Karpas-422 (cell line): ENCODE results near the gene VWA8. TPM values are rescaled to one million over a fixed set of nuclear protein-coding genes. Genes with fewer than 3 reads are reported as not detected.

Source experiments
- DNase-seq: peaks from one replicate; pipeline ENCODE4 v3.0.0-alpha.2; 2015
- H2AFZ ChIP-seq: fragments of 200-600 bp; sonication (generic); 2 replicates; pipeline ENCODE4 v1.6.1; 2014; ENCODE audit warnings: antibody characterized with exemption, low read length, mixed read lengths
- H3K27ac ChIP-seq: fragments of 200-600 bp; sonication (generic); 2 replicates; pipeline ENCODE4 v1.5.1; 2014; ENCODE audit warnings: mild to moderate bottlenecking, low read length, moderate library complexity
- H3K27me3 ChIP-seq: fragments of 200-600 bp; sonication (generic); 2 replicates; pipeline ENCODE4 v1.6.1; 2014; ENCODE audit warnings: low read length, mixed read lengths
- H3K36me3 ChIP-seq: fragments of 200-600 bp; sonication (generic); 2 replicates; pipeline ENCODE4 v1.6.1; 2014; ENCODE audit warnings: low read length, mixed read lengths; ENCODE audit not compliant: insufficient read depth
- H3K4me1 ChIP-seq: fragments of 200-600 bp; sonication (generic); 2 replicates; pipeline ENCODE4 v1.6.1; 2014; ENCODE audit warnings: mild to moderate bottlenecking, low read length, mixed read lengths
- H3K4me2 ChIP-seq: fragments of 200-600 bp; sonication (generic); 2 replicates; pipeline ENCODE4 v1.6.1; 2014; ENCODE audit warnings: low read length, low read depth, mild to moderate bottlenecking; ENCODE audit not compliant: poor library complexity, severe bottlenecking
- H3K4me3 ChIP-seq: fragments of 200-600 bp; sonication (generic); 2 replicates; pipeline ENCODE4 v1.5.1; 2014; ENCODE audit warnings: mild to moderate bottlenecking, antibody characterized with exemption, low read length, mixed read lengths
- H3K79me2 ChIP-seq: fragments of 200-600 bp; sonication (generic); 2 replicates; pipeline ENCODE4 v1.6.1; 2014; ENCODE audit warnings: mild to moderate bottlenecking, low read length, mixed read lengths
- H3K9ac ChIP-seq: fragments of 200-600 bp; sonication (generic); 2 replicates; pipeline ENCODE4 v1.6.0; 2014; ENCODE audit warnings: low read length
- H3K9me2 ChIP-seq: fragments of 200-600 bp; sonication (generic), shearing (Covaris generic); replicated peaks from 2 replicates; pipeline ENCODE4 v1.6.0; 2014; ENCODE audit warnings: mild to moderate bottlenecking, low read length, moderate library complexity; ENCODE audit not compliant: insufficient read depth
- H3K9me3 ChIP-seq: fragments of 300-700, 200-600 bp; sonication (generic); 2 replicates; pipeline ENCODE4 v1.6.1; 2014; ENCODE audit warnings: low read length, mixed read lengths
- H4K20me1 ChIP-seq: fragments of 200-600 bp; sonication (generic); 2 replicates; pipeline ENCODE4 v1.6.1; 2014; ENCODE audit warnings: mild to moderate bottlenecking, antibody characterized with exemption, low read length, low read depth; ENCODE audit not compliant: insufficient read depth
- total RNA-seq: library from RNA; depleted of rRNA; stranded (reverse); fragments of >200 nt; shearing (Covaris generic); gene quantifications from 2 replicates; pipeline ENCODE4 v1.2.3, GENCODE V29; 2014; ENCODE audit warnings: low replicate concordance

Gene VWA8
- total RNA-seq, 1 experiment from 2014 or later, result 35.7 TPM

DNA sequence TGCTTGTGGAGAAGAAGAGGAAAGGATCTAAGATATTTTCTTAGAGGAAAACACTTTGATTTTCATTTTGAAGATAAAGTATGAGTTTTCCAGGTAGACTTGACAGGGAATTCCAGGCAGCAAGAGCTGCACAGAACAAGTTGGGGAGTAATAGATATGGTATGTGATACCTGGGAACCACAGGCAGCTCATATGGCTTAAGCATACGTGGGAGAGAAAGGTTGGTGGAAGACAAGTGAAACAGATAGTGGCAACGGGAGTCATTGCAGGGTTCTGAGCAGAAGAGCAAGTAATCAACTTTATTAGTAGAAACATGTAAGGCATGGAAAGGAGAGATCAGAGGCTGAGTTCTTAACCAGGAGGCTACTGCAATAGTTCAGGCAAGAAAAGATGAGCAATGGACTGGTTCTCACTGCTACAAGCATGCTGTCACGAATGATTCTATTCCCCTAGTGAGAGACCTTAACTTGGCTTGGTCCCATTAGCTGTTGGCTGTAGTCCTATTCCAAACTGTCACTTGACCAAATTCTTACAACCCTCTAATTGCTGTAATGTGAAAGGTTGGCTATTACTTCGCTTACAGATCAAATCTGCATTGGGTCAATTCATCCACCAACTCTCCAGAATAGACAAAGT, 217.9 kb downstream of the VWA8 start:
- Histone ChIP-seq H3K9ac (no peak overlapping the region), H2AFZ (no peak overlapping the region), H4K20me1 (no peaks in the 10 kb centered on the region), H3K4me1 (no peaks in the 10 kb centered on the region), H3K9me2 (no peaks in the 10 kb centered on the region), H3K79me2 (no peaks in the 10 kb centered on the region), H3K27me3 (no peaks in the 10 kb centered on the region), H3K4me3 (no peak overlapping the region), H3K27ac (no peak overlapping the region), H3K4me2 (no peak overlapping the region), H3K36me3 (no peaks in the 10 kb centered on the region), H3K9me3 (no peaks in the 10 kb centered on the region)
- no peak for DNase-seq

- Histone ChIP-seq H3K9ac (no peak overlapping the region), H3K4me2 (no peak overlapping the region), H3K9me3 (no peaks in the 10 kb centered on the region), H3K27me3 (no peaks in the 10 kb centered on the region), H3K27ac (no peak overlapping the region), H3K79me2 (no peaks in the 10 kb centered on the region), H3K4me3 (no peak overlapping the region), H2AFZ (no peak overlapping the region), H3K4me1 (no peaks in the 10 kb centered on the region), H3K36me3 (no peaks in the 10 kb centered on the region), H4K20me1 (no peaks in the 10 kb centered on the region), H3K9me2 (no peaks in the 10 kb centered on the region)
- no peak for DNase-seq
These were observed 220.4 kb downstream of the VWA8 start for GRCh38 chr13:41740479-41740878.

DNA sequence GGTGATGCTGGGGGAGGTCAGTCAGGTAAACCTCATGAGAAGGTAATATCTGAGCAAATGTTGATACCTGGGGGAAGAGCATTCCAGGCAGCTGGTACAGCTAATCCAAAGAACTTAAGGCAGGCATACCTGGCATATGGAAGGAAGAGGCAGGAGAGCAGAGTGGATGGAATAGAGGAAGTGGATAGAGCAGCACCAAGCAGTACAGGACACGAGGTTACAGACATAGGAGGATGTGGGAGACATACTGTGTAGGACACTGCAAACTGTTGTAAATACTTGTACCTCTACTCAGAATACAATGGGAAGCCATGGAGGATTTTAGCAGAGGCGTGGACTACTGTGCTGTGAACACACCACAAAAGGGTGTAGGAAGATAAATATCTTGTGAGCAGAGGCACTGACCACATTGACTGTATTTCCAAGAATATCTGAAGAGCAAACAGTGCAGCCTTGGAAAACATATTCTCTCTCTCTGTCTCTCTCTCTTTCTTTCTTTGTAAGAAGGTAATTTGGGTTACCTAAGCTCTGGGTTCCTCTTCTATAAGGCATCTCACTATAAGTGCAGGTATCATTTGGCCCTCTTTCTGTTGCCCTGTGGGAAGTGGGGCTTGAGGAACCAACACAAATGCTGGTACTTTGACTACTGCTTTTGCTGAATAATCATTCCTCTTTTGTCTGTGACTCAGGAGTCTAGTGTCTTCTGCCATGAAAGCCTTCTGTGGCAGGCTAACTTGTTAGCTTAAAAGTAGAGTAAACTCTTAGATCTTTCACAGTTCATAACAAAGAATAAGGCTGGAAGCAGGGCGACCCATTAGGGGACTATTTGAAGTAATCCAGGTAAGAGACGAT, 238.0 kb downstream of the VWA8 start:
- Histone ChIP-seq H3K79me2 (no peaks in the 10 kb centered on the region), H3K36me3 (no peaks in the 10 kb centered on the region; the same call in 1 of the 2 replicates), H2AFZ (no peak overlapping the region), H3K27ac (no peak overlapping the region), H3K9me2 (no peaks in the 10 kb centered on the region), H3K9ac (no peak overlapping the region), H3K9me3 (no peaks in the 10 kb centered on the region), H3K27me3 (no peaks in the 10 kb centered on the region), H4K20me1 (no peaks in the 10 kb centered on the region), H3K4me3 (no peak overlapping the region), H3K4me1 (no peaks in the 10 kb centered on the region), H3K4me2 (no peak overlapping the region)
- DNase-seq, result no peak

DNA sequence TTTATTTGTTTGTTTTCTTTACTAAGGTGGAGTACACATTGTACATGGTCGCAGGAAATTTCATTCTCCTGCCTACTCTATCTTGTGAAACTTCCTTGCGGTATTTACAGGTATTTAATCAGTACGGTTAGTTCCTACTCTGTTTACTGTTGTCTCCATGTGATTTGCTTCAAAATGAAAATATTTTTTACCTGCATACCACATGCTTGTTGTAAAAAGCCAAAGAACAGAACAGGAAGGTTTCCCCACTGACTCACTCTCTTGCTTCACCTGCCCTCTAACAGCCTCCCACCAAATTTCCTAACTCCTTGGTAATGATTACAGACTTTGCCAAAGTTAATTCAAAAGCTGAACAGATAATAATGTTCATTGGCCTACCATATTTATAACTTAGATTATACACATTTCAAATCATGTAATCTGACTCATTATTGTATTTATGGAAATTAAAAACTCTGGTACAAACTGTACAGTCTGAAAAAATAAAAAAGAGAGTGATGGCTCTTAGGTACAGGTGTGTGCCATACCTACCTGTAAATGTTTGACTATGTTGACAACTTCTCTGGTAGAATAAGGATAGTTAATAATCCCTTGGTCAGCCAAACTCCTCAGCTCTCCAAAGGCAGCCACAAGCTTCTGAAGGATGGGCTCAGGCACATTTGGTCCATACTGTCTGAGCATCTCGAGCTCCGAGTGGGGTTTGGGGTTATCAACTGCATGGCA, 239.9 kb downstream of the VWA8 start:
- Histone ChIP-seq H3K27ac (no peak overlapping the region), H3K4me1 (no peaks in the 10 kb centered on the region), H4K20me1 (no peaks in the 10 kb centered on the region), H3K4me2 (no peak overlapping the region), H3K27me3 (no peaks in the 10 kb centered on the region), H3K36me3 (no peaks in the 10 kb centered on the region; the same call in 1 of the 2 replicates), H2AFZ (no peak overlapping the region), H3K9me3 (no peaks in the 10 kb centered on the region), H3K9me2 (no peaks in the 10 kb centered on the region), H3K4me3 (no peak overlapping the region), H3K79me2 (no peaks in the 10 kb centered on the region), H3K9ac (no peak overlapping the region)
- DNase-seq, result no peak

DNA sequence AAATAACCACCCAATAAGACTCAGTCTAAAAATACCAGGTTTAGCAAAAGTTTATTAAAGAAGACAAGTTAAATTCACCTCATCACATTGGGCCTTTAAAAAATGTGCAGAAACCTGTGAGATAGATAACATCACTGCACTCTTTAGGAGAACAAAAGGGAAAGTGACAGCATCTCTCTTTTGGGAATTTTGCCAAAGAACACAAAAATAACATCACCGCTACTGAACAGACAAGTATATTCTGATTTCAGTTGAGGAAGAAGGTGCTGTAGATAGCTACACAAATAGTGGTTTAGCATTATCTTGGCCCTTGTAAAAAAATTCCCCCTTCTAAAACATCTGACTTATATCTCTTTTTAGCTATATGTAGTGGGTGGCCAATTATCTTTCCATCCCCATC, 244.7 kb downstream of the VWA8 start:
- no peak overlapping the region for H3K27ac ChIP-seq
- H3K79me2 ChIP-seq, result no peaks in the 10 kb centered on the region
- H3K9me3 ChIP-seq, result no peaks in the 10 kb centered on the region
- no peak overlapping the region for H3K9ac ChIP-seq
- H3K27me3 ChIP-seq, result no peaks in the 10 kb centered on the region
- no peaks in the 10 kb centered on the region for H3K9me2 ChIP-seq
- no peak for DNase-seq
- H2AFZ ChIP-seq, result no peak overlapping the region
- no peaks in the 10 kb centered on the region for H3K36me3 ChIP-seq
- H4K20me1 ChIP-seq, result no peaks in the 10 kb centered on the region
- H3K4me3 ChIP-seq, result no peak overlapping the region
- H3K4me2 ChIP-seq, result no peak overlapping the region
- peaks cover 2% of the 10 kb centered on the region for H3K4me1 ChIP-seq

- H3K9me2 ChIP-seq, result no peaks in the 10 kb centered on the region
- H3K79me2 ChIP-seq, result no peaks in the 10 kb centered on the region
- H3K36me3 ChIP-seq, result no peaks in the 10 kb centered on the region
- no peak overlapping the region for H3K4me3 ChIP-seq
- H3K9ac ChIP-seq, result no peak overlapping the region
- H3K27me3 ChIP-seq, result no peaks in the 10 kb centered on the region
- DNase-seq, result no peak
- no peak overlapping the region for H3K27ac ChIP-seq
- no peaks in the 10 kb centered on the region for H3K9me3 ChIP-seq
- H4K20me1 ChIP-seq, result no peaks in the 10 kb centered on the region
- H2AFZ ChIP-seq, result no peak overlapping the region
- H3K4me2 ChIP-seq, result no peak overlapping the region
- peaks cover 10% of the 10 kb centered on the region for H3K4me1 ChIP-seq
These were observed 247.5 kb downstream of the VWA8 start for GRCh38 chr13:41713405-41713804.

- Histone ChIP-seq H3K9me2 (no peaks in the 10 kb centered on the region), H3K4me1 (peaks cover 10% of the 10 kb centered on the region), H3K27ac (peak overlapping the region; percentile 34; the same call in 1 of the 2 replicates), H4K20me1 (no peaks in the 10 kb centered on the region), H3K27me3 (no peaks in the 10 kb centered on the region), H3K4me3 (no peak overlapping the region), H2AFZ (no peak overlapping the region), H3K9me3 (no peaks in the 10 kb centered on the region), H3K36me3 (no peaks in the 10 kb centered on the region), H3K4me2 (peak overlapping the region; percentile 19), H3K79me2 (no peaks in the 10 kb centered on the region), H3K9ac (no peak overlapping the region)
- DNase-seq, result no peak
These were observed 250.1 kb downstream of the VWA8 start for GRCh38 chr13:41710771-41711170.

DNA sequence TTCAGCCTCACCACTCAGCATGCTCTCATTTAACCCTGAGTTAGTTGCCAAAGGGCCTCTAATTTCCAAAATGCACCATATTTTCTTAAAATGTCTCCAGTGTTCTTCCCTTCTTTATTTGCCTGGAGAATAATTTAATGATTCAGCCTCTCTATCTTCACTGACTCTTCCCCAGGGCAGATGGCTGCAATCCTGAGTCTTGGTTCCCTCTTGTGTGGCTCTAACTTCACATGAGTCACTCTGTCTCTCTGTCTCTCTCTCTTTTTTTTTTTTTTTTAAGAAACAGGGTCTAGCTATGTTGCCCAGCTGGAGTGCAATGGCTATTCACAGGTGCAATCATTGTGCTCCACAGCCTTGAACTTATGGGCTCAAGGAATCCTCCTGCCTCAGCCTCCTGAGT, 251.4 kb downstream of the VWA8 start:
- Histone ChIP-seq H3K9ac (no peak overlapping the region), H3K79me2 (no peaks in the 10 kb centered on the region), H3K4me1 (peaks cover 10% of the 10 kb centered on the region), H4K20me1 (no peaks in the 10 kb centered on the region), H3K4me3 (no peak overlapping the region), H2AFZ (no peak overlapping the region), H3K9me3 (no peaks in the 10 kb centered on the region), H3K27me3 (no peaks in the 10 kb centered on the region), H3K4me2 (no peak overlapping the region), H3K36me3 (no peaks in the 10 kb centered on the region), H3K27ac (no peak overlapping the region), H3K9me2 (no peaks in the 10 kb centered on the region)
- no peak for DNase-seq
